Glutamatergic neuron (in vitro differentiated cells): ENCODE results near the gene SPEG. TPM values are rescaled to one million over a fixed set of nuclear protein-coding genes. Genes with fewer than 3 reads are reported as not detected.
A peak's percentile ranks its signal among the peaks of the same experiment; 100 is the strongest.

Experiments used
- DNase-seq: peaks from one replicate; pipeline ENCODE4 v3.0.0; 2022
- H3K27ac Mint-ChIP-seq: one replicate; pipeline ENCODE4 v1.8.0; 2020; ENCODE audit warnings: mild to moderate bottlenecking, mixed read lengths, inconsistent platforms; ENCODE audit not compliant: unreplicated experiment
- H3K27me3 Mint-ChIP-seq: one replicate; pipeline ENCODE4 v1.8.0; 2020; ENCODE audit warnings: mild to moderate bottlenecking, moderate library complexity, mixed read lengths, inconsistent platforms; ENCODE audit not compliant: unreplicated experiment
- H3K36me3 Mint-ChIP-seq: one replicate; pipeline ENCODE4 v1.8.0; 2020; ENCODE audit warnings: mild to moderate bottlenecking, mixed read lengths, inconsistent platforms; ENCODE audit not compliant: unreplicated experiment
- H3K4me1 Mint-ChIP-seq: one replicate; pipeline ENCODE4 v1.8.0; 2020; ENCODE audit warnings: mild to moderate bottlenecking, low read depth, mixed read lengths, inconsistent platforms; ENCODE audit not compliant: unreplicated experiment
- H3K4me3 Mint-ChIP-seq: one replicate; pipeline ENCODE4 v1.8.0; 2020; ENCODE audit warnings: mild to moderate bottlenecking, mixed read lengths, inconsistent platforms; ENCODE audit not compliant: unreplicated experiment
- H3K9me3 Mint-ChIP-seq: one replicate; pipeline ENCODE4 v1.8.0; 2020; ENCODE audit warnings: mild to moderate bottlenecking, moderate library complexity, mixed read lengths, inconsistent platforms; ENCODE audit not compliant: unreplicated experiment
- CTCF ChIP-seq: fragments of 200-600 bp; sonication (generic); IDR thresholded peaks from one replicate; pipeline ENCODE4 v1.5.0; 2021; ENCODE audit not compliant: partially characterized antibody, unreplicated experiment
- total RNA-seq: library from RNA; stranded (reverse); fragmentation: NEBNext Ultra II Directional; extraction: Animal tissue kit (Norgen Biotek cat#: 25700); gene quantifications from one replicate; pipeline ENCODE4 v1.2.1, GENCODE V29; 2021; ENCODE audit not compliant: unreplicated experiment

SPEG gene
- total RNA-seq, 1 donor from 2014 or later: 92.9 TPM

GRCh38 chr2:219446101-219446504 lies 11.5 kb downstream of the SPEG start:
- Mint-ChIP-seq H3K9me3 (peaks cover 12% of the 10 kb centered on the region), H3K36me3 (no peaks in the 10 kb centered on the region), H3K4me1 (peaks cover 18% of the 10 kb centered on the region), H3K27ac (peak overlapping the region; percentile 43), H3K4me3 (peak overlapping the region; percentile 68), H3K27me3 (peaks cover 24% of the 10 kb centered on the region)
- no peak for TF ChIP-seq CTCF
- DNase-seq: no peak

- H3K9me3 Mint-ChIP-seq: peaks cover 12% of the 10 kb centered on the region
- H3K36me3 Mint-ChIP-seq: no peaks in the 10 kb centered on the region
- no peak for DNase-seq
- H3K27ac Mint-ChIP-seq: peak overlapping the region; percentile 43
- H3K27me3 Mint-ChIP-seq: peaks cover 24% of the 10 kb centered on the region
- TF ChIP-seq CTCF: no peak
- H3K4me3 Mint-ChIP-seq: peak overlapping the region; percentile 68
- H3K4me1 Mint-ChIP-seq: peaks cover 18% of the 10 kb centered on the region
These were observed 12.0 kb downstream of the SPEG start for GRCh38 chr2:219446689-219447088.

- no peak for DNase-seq
- TF ChIP-seq CTCF: no peak
- H3K9me3 Mint-ChIP-seq: peaks cover 15% of the 10 kb centered on the region
- H3K27ac Mint-ChIP-seq: no peak overlapping the region
- peaks cover 18% of the 10 kb centered on the region for H3K4me1 Mint-ChIP-seq
- H3K4me3 Mint-ChIP-seq: peak overlapping the region; percentile 55
- H3K36me3 Mint-ChIP-seq: no peaks in the 10 kb centered on the region
- peaks cover 24% of the 10 kb centered on the region for H3K27me3 Mint-ChIP-seq
These were observed 12.8 kb downstream of the SPEG start for GRCh38 chr2:219447242-219448098.

GRCh38 chr2:219448099-219448775 lies 13.6 kb downstream of the SPEG start:
- H3K27ac Mint-ChIP-seq: no peak overlapping the region
- peaks cover 25% of the 10 kb centered on the region for H3K4me1 Mint-ChIP-seq
- no peak for TF ChIP-seq CTCF
- H3K9me3 Mint-ChIP-seq: peaks cover 13% of the 10 kb centered on the region
- peaks cover 25% of the 10 kb centered on the region for H3K27me3 Mint-ChIP-seq
- H3K36me3 Mint-ChIP-seq: no peaks in the 10 kb centered on the region
- DNase-seq: peak; percentile 55
- H3K4me3 Mint-ChIP-seq: no peak overlapping the region
